AG04449 (cell line): ENCODE measurements around the gene CPA4.

ENCODE experiments used
- CTCF ChIA-PET: fragments of 350-600 bp; formaldehyde crosslinking; extraction: SDS; loops from one replicate; lab custom pipeline; 2021; ENCODE audit warnings: antibody characterized with exemption; lab: Yijun Ruan, JAX
- POLR2A ChIA-PET: fragments of 400-600, 350-600 bp; formaldehyde crosslinking; extraction: SDS; loops from one replicate; lab custom pipeline; 2020; ENCODE audit warnings: antibody characterized with exemption, inconsistent platforms; lab: Yijun Ruan, JAX
- DNase-seq: peaks from one replicate; pipeline ENCODE4 v3.0.0-alpha.2; 2010; ENCODE audit warnings: low read depth, low spot score
- H3K4me3 ChIP-seq: 2 replicates; pipeline ENCODE4 v1.5.1; 2011; ENCODE audit warnings: low read depth, mild to moderate bottlenecking, control low read depth, low read length
- CTCF ChIP-seq: IDR thresholded peaks from one replicate; pipeline ENCODE4 v1.5.1; 2011; ENCODE audit warnings: mild to moderate bottlenecking, moderate library complexity, low read length, control low read depth, inconsistent platforms; ENCODE audit not compliant: insufficient read depth; ENCODE audit errors: missing control alignments

The CPA4 gene

GRCh38 chr7:130356876-130357611 lies 64.1 kb downstream of the CPA4 start:
- ChIA-PET CTCF (interaction anchor here (1.5 kb wide), 1 partner anchor 20 kb away, joined by 4 read pairs; no protein-coding TSS in a partner anchor), POLR2A (interaction anchor here (0.6 to 2.0 kb wide), 7 partner anchors 9 to 84 kb away, joined by 3 to 8 read pairs (median 3); partner anchors contain the start of genes CEP41, CPA1 and CPA4)
- no peak for DNase-seq
- TF ChIP-seq CTCF: no peak
- no peak overlapping the region for H3K4me3 ChIP-seq

GRCh38 chr7:130358471-130358870 lies 65.5 kb downstream of the CPA4 start:
- no peak for DNase-seq

GRCh38 chr7:130359276-130359857 lies 66.4 kb downstream of the CPA4 start:
- H3K4me3 ChIP-seq: no peak overlapping the region
- no peak for TF ChIP-seq CTCF
- ChIA-PET CTCF (no interaction called here), POLR2A (no interaction called here)
- no peak for DNase-seq

More at GRCh38 chr7:130358471-130358870, 65.5 kb downstream of the CPA4 start:
- POLR2A ChIA-PET: no interaction called here
- no peak for TF ChIP-seq CTCF
- CTCF ChIA-PET: no interaction called here
- no peak overlapping the region for H3K4me3 ChIP-seq

- no peak for DNase-seq
- no peak for TF ChIP-seq CTCF
- no peak overlapping the region for H3K4me3 ChIP-seq
- ChIA-PET CTCF (interaction anchor here (0.7 kb wide), 1 partner anchor 10 kb away, joined by 3 read pairs; no protein-coding TSS in a partner anchor), POLR2A (no interaction called here)
These were observed 67.6 kb downstream of the CPA4 start for GRCh38 chr7:130360518-130360917.

- ChIA-PET CTCF (no interaction called here), POLR2A (no interaction called here)
- no peak for TF ChIP-seq CTCF
These were observed 68.7 kb downstream of the CPA4 start for GRCh38 chr7:130361681-130362080.

GRCh38 chr7:130362251-130362816 lies 69.4 kb downstream of the CPA4 start:
- TF ChIP-seq CTCF: no peak
- DNase-seq: no peak
- H3K4me3 ChIP-seq: no peak overlapping the region
- ChIA-PET POLR2A (interaction anchor here (1.9 kb wide), 1 partner anchor 69 kb away, joined by 6 read pairs; the partner anchor contains the start of gene CPA4), CTCF (no interaction called here)

More at GRCh38 chr7:130361681-130362080, 68.7 kb downstream of the CPA4 start:
- DNase-seq: no peak
- no peak overlapping the region for H3K4me3 ChIP-seq
